Neutrophil (primary cell): ENCODE measurements around the gene TFEB.

ENCODE experiments used
- H3K27ac ChIP-seq: fragments of 200-600 bp; sonication (generic); 2 replicates; pipeline ENCODE4 v1.5.1; 2016; ENCODE audit warnings: mild to moderate bottlenecking, moderate library complexity
- H3K27me3 ChIP-seq: fragments of 200-600 bp; sonication (generic); 2 replicates; pipeline ENCODE4 v1.6.0; 2016; ENCODE audit warnings: mild to moderate bottlenecking
- H3K36me3 ChIP-seq: fragments of 200-600 bp; sonication (generic); 2 replicates; pipeline ENCODE4 v1.5.1; 2017
- H3K4me1 ChIP-seq, 2 experiments: fragments of 200-600 bp in 1 of 2; sonication (generic) in 1 of 2; 1 replicate in 1 of 2; 2 replicates in 1 of 2; pipeline versions ENCODE4 v1.5.1 to v1.6.1; 2013 to 2016; ENCODE audit warnings: low read depth in 1 of 2, low read length in 1 of 2, mild to moderate bottlenecking in 1 of 2, moderate library complexity in 1 of 2; ENCODE audit not compliant: control insufficient read depth in 1 of 2, insufficient read depth in 1 of 2
- H3K4me3 ChIP-seq, 2 experiments: fragments of 200-600 bp in 1 of 2; sonication (generic) in 1 of 2; 1 replicate in 1 of 2; 2 replicates in 1 of 2; pipeline ENCODE4 v1.5.1; 2013 to 2016; ENCODE audit warnings: low read depth in 1 of 2, low read length in 1 of 2, mild to moderate bottlenecking in 1 of 2, moderate library complexity in 1 of 2
- H3K9me3 ChIP-seq: fragments of 200-600 bp; sonication (generic); 2 replicates; pipeline ENCODE4 v1.5.1; 2016
- TF ChIP-seq, protein P1 (sequence below): fragments of 200-600 bp; sonication (generic); IDR thresholded peaks from 2 replicates; pipeline ENCODE4 v1.5.1; 2016; ENCODE audit warnings: antibody characterized with exemption

The TFEB gene

DNA sequence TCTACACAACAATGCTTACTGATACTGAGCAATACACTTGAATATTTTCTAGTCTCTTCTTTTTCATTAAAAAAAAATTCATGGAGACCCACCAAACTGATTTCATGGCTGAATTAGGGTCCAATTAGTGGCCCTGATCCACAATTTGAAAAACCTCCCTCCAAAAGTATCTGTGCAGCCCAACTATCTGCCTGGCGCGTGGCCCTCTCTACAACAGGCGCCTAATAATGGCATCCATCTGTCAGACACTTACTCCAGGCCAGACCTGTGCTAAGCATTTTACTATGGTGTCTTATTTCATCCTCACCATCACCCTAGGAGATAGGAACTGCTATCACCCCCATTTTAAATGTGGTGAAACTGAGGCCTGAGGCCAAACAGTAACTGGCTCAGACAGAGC lies 14.0 kb downstream of the TFEB start:
- Histone ChIP-seq H3K4me1 (peaks cover 73 to 83% of the 10 kb centered on the region in 2 experiments), H3K27me3 (no peaks in the 10 kb centered on the region), H3K9me3 (no peaks in the 10 kb centered on the region), H3K27ac (peak overlapping the region; percentile 99), H3K36me3 (peaks cover 14% of the 10 kb centered on the region), H3K4me3 (peak overlapping the region; percentile 67 to 77)
- TF ChIP-seq, protein P1, sequence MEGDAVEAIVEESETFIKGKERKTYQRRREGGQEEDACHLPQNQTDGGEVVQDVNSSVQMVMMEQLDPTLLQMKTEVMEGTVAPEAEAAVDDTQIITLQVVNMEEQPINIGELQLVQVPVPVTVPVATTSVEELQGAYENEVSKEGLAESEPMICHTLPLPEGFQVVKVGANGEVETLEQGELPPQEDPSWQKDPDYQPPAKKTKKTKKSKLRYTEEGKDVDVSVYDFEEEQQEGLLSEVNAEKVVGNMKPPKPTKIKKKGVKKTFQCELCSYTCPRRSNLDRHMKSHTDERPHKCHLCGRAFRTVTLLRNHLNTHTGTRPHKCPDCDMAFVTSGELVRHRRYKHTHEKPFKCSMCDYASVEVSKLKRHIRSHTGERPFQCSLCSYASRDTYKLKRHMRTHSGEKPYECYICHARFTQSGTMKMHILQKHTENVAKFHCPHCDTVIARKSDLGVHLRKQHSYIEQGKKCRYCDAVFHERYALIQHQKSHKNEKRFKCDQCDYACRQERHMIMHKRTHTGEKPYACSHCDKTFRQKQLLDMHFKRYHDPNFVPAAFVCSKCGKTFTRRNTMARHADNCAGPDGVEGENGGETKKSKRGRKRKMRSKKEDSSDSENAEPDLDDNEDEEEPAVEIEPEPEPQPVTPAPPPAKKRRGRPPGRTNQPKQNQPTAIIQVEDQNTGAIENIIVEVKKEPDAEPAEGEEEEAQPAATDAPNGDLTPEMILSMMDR = no peak

DNA sequence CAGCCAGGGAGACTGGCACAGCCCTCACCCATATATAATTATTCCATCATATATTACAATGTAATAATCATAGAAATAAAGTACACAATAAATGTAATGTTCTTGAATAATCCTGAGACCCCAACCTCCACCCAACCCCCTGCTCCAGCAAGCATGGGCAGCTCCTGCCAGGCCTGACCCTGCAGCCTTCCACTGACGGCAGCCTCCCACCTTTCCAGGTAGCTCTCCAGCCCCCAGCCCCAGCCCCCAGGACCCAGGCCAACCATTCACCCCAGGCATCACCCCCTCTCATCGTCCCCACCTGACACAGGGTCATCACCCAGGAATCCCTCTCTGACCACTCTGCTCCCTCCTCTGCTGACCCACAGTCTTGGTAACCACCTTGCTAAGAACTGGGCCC lies 14.6 kb downstream of the TFEB start:
- TF ChIP-seq, protein P1 = no peak
- Histone ChIP-seq H3K9me3 (no peaks in the 10 kb centered on the region), H3K4me3 (no peak overlapping the region), H3K27me3 (no peaks in the 10 kb centered on the region), H3K36me3 (peaks cover 14% of the 10 kb centered on the region), H3K27ac (peak overlapping the region; percentile 99), H3K4me1 (peaks cover 66 to 77% of the 10 kb centered on the region in 2 experiments)

DNA sequence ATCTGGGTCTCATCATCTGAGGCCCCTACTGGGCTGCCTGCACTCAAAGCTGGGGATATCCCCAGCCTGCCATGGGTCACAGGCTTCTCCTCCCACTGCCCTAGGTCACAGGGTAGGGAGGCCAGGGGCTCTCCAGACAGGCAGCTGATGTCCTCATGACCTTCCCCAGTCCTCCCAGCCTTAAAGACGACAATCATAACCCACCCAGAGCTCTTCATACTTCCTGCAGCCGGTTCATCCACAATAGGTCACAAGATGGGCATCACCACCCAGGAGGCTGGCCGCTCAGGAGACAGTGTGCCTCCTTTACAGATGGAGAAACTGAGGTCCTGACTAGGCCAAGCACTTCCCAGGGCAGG lies 15.2 kb downstream of the TFEB start:
- Histone ChIP-seq H3K36me3 (peaks cover 14% of the 10 kb centered on the region), H3K27ac (peak overlapping the region; percentile 17), H3K4me1 (peaks cover 61 to 71% of the 10 kb centered on the region in 2 experiments), H3K4me3 (no peak overlapping the region), H3K9me3 (no peaks in the 10 kb centered on the region), H3K27me3 (no peaks in the 10 kb centered on the region)
- TF ChIP-seq, protein P1 = no peak

DNA sequence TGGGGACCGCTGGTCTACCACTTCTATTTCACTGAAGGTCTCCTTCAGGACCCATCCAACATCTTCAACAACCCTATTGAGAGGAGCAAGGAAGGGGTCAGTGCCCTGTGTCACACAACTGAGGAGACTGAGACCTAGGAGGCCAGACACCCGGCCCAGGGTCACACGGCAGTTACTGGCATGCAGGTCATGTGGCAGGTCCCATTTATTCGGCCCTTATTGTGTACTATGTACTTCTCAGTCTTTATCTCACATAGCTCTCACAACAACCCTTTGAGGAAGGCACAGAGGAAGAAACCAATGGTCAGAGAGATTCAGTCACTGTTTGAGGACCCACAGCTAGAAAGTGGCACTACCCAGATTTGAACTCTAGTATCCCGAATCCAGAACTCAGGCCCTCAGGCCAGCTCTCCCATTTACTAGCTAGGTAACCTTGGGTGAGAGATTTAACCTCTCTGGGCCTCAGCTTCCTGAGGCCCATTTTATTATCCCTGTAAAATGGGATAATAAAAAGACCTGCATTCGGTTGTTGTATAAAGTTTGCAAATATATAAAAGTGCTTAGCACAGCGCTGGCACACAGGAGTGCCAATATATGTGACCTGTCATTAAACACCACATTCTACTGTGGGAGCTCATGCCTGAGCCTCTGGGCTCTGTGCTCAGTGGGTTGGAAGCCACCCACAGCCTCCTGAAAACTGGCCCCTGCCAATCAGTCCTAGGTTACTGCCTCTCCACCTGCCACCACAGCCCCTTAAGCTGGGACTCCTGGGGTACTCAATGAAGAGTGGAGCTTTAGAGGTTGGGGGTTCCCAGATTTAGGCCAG lies 15.8 kb downstream of the TFEB start:
- peak overlapping the region; percentile 17 for H3K27ac ChIP-seq
- no peak overlapping the region for H3K4me3 ChIP-seq
- no peaks in the 10 kb centered on the region for H3K9me3 ChIP-seq
- H3K27me3 ChIP-seq = no peaks in the 10 kb centered on the region
- peaks cover 20% of the 10 kb centered on the region for H3K36me3 ChIP-seq
- TF ChIP-seq, protein P1 = no peak
- H3K4me1 ChIP-seq = peaks cover 55 to 65% of the 10 kb centered on the region in 2 experiments

DNA sequence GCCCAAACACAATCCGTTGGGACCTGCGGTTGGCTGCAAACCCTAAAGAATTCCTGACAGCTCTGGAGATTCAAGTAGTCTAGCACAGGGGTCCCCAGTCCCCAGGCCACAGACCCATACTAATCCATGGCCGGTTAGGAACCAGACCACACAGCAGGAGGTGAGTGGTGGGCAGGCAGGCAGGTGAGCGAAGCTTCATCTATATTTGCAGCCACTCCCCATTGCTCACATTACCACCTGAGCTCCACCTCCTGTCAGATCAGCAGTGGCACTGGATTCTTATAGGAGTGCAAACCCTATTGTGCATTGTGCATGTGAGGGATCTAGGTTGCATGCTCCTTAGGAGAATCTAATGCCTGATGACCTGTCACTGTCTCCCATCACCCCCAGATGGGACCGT lies 16.6 kb downstream of the TFEB start:
- Histone ChIP-seq H3K27ac (no peak overlapping the region), H3K27me3 (no peaks in the 10 kb centered on the region), H3K4me1 (peaks cover 48 to 58% of the 10 kb centered on the region in 2 experiments)

More for the DNA sequence above, 16.6 kb downstream of the TFEB start:
- Histone ChIP-seq H3K4me3 (no peak overlapping the region), H3K9me3 (no peaks in the 10 kb centered on the region), H3K36me3 (peaks cover 27% of the 10 kb centered on the region)
- TF ChIP-seq, protein P1 = no peak
